PC-9 (cell line): ENCODE data around the gene KIAA1217.

ENCODE experiments used
- EZH2 ChIP-seq: fragments of 200-600 bp; sonication (generic); IDR thresholded peaks from 2 replicates; pipeline ENCODE4 v1.8.0; 2017; ENCODE audit warnings: antibody characterized with exemption, low read depth
- TF ChIP-seq, protein P1 (sequence below): fragments of 200-600 bp; sonication (generic); conservative IDR thresholded peaks from 2 replicates; pipeline ENCODE4 v1.6.1; 2017; ENCODE audit warnings: mixed run types, antibody characterized with exemption, mild to moderate bottlenecking, moderate library complexity

DNA sequence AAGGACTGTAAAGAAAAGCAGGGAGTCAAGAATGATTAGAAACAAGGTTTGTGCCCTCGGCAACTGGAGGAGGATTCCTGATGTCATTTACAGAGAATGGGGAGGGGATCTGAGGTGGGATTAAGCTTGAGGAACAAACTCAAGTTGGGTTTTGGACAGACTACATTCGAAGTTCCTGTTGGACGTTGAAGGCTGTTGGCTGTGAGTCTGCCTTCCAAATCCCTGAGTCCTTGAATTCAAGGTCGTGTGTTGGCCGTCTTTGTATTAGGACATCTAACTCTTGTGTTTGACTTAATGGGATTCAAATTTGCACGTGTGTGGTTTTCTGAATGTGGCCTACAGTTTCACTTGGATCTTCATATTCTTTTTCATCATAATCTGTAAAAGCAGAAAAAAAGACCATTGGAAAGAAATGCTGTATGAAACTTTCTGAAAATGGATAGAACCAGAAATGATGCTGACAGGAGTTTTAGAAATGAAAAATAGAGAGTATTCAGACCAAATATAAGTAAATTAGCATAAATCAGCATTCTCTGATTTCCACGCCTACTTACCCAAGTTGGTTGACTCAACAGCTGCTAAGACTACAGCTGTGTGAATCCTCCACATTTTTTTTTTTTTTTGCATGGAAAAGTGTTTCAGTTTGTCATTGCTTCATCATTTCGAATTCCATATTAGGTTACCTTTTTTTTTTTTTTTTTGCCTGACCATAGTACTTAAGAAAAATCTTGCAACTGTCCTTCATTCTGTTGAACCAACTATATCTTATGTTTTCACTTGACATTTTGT lies 94.8 kb downstream of the KIAA1217 start:
- TF ChIP-seq EZH2: no peak
- TF ChIP-seq, protein P1, sequence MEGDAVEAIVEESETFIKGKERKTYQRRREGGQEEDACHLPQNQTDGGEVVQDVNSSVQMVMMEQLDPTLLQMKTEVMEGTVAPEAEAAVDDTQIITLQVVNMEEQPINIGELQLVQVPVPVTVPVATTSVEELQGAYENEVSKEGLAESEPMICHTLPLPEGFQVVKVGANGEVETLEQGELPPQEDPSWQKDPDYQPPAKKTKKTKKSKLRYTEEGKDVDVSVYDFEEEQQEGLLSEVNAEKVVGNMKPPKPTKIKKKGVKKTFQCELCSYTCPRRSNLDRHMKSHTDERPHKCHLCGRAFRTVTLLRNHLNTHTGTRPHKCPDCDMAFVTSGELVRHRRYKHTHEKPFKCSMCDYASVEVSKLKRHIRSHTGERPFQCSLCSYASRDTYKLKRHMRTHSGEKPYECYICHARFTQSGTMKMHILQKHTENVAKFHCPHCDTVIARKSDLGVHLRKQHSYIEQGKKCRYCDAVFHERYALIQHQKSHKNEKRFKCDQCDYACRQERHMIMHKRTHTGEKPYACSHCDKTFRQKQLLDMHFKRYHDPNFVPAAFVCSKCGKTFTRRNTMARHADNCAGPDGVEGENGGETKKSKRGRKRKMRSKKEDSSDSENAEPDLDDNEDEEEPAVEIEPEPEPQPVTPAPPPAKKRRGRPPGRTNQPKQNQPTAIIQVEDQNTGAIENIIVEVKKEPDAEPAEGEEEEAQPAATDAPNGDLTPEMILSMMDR: no peak
